GM18907 (cell line): ENCODE measurements around the gene HEATR5A.

ENCODE experiments used
- ATAC-seq: cut with Tn5 transposase; IDR thresholded peaks from one replicate; pipeline ENCODE4 v1.9.1; 2021; ENCODE audit warnings: mild to moderate bottlenecking, moderate library complexity; ENCODE audit not compliant: unreplicated experiment

HEATR5A gene

GRCh38 chr14:31428011-31428410 is 7.7 kb upstream of the HEATR5A start:
- ATAC-seq: no peak

GRCh38 chr14:31426663-31427062 is 6.3 kb upstream of the HEATR5A start:
- no peak for ATAC-seq

DNA sequence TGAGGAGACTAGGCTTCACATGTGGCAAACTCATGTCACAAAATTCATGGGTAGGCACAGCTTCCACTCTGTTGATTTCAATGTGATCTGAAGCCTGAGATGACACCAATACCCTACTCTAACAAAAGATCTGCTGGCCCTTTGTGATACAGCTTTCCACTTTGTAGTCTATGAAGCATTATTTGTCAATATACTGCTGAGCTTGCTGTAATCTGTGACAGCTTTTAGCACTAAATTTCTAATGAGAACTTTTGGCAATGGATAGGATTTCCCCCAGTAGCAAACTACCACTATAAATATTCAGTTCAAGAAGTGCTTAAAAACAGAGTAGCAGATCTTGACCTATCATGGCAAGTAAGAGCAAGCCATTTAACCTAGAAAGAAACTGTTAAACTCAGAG is 5.6 kb upstream of the HEATR5A start:
- ATAC-seq: no peak

DNA sequence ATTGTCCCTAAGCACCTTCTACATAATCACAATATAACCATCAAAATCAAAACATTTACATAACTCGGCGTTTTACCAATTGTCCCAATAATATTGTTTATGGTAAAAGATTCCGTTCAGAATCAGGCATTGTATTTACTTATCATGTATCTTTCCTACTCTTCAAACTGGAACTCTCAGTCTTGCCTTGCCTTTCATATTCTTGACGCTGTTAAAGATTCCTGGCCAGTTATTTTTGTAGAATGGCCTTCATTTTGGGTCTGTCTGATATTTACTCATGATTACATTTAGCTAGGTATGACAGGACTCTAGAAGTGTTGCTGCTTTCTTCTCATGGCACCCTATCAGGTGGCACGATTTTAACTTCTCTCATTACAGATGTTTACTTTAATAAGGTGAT is 850 bp upstream of the HEATR5A start:
- no peak for ATAC-seq

DNA sequence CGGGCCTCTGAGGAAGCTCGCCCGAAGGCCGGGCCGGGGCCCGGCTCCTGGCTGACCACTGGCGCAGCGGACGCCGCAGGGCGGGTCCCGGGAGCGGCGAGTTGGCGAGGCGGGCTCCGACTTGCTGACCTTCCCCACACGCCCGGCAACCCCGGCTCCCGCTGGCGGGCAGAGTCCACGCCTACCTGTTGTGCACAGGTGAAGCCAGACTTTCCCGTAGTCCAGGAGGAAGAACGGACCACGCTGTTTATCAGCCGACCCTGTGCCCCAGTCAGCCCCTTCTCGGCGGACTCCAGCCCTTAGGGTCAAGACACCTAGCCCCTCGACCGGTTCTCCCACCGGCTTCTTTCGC is 407 bp downstream of the HEATR5A start:
- ATAC-seq: peak; percentile 39

- no peak for ATAC-seq
Measured at GRCh38 chr14:31419179-31419966, 977 bp downstream of the HEATR5A start.

DNA sequence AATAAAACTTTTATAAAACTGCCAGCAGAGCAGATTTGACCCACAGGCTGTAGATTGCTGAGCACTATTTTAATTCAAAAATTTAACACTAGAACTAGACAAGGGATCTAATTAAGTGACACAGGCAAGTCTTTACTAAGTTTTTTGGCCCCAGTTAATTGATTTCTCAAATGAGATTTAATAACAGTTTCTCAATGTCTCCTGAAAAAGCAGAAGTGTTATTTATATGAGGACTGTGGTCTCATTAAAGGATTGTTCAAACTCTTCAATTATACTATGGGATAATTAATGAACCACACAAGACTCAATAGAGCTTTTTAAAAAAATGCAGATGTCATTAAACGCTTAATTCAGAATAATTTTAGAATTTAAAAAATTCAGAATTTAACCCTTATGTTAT is 1.9 kb downstream of the HEATR5A start:
- ATAC-seq: no peak

GRCh38 chr14:31414190-31414833 is 6.0 kb downstream of the HEATR5A start:
- no peak for ATAC-seq

DNA sequence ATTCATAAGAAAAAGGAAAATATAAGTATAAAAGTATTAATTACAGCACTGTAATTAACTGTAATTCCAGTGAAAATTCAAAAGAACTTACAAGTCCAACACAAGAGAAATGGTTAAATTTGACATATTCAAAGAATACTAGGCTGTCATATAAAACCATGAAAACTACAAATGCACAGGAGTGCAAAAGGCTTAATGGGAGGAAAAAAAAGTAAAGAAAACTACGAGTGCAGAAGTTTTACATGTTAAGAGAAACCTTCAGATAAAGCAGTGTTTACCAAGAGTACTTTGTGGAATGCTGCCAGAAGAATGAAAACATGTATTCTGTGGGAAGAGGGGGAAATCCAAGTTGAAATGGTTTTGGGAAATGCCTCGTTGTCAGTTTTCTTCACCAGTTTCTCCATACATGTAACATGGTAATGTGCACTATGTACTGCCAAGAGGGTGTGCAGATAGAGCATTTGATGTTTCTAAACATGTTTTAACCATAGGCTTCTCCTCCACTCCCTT is 9.1 kb downstream of the HEATR5A start:
- ATAC-seq: no peak

DNA sequence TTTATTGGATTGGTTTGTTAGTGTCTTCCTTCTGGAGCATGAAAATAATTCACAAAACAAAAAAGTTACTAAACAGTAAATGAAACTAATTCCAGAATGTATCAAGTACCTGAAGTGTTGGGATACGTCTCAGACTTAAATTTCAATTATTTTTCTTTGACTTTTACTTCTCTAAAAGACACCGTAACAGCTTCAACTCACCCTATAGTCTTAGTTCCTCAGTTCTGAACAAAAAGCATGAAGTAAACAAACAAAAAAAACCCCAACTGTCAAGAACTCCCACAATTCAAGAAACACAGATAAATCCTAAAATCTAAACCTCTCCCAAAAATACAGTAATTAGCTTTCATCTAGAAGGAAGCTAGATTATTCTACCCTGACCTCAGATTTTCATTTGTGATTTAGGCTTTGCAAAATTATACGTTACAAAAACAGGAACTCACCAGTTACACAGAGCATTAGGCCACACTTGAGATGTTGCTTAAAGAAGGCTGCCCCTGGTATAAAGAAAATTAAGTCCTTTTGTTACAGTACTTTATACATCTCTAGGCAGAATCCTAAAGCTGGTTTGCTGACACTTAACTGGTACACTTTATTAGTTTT is 10.2 kb downstream of the HEATR5A start:
- no peak for ATAC-seq

DNA sequence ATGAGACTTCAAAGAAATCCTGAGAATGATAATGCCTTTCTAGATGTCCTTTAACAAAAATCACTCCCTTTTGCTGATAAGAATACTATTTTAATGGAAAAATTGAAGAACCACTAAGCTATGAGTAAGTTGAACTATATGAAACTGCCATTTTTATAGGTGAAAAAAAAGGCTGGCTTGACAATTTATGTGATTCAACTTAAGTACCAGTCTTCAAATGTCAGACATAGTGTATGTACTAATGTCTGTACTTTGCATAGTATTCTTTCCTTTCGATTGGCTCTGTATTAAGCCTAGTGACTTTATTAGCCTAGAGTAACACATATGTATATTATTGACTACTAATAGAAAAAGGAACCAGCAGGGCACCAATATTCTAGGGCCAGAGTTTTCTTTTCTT is 11.9 kb downstream of the HEATR5A start:
- no peak for ATAC-seq

DNA sequence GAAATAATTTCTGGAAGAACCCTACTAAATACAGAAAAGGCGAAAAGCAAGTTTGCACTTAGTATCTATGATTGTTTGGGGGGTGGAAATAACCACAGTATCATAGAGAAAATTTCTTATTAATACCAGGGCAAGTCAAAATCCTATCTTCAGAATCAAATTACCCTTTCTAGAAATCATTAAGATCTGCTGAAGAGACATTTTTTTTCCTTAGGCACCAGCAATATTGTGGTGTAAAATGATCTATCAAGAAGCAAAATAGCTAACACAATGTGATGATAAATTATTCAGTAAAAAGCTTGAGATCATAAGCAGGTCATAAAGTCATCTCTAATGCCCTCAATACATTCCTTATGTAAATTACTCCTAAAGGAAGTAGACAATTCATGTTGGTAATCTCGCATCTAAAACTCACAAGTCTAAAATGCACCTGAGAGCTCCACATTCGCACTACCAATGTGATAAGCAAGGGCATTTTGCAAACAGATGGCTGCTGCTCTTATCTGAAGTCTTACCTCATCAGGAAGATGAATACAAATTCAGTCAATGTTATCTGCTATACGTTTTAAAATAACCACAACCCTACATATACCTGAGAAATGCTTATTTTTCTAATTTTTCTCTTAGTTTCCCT is 14.6 kb downstream of the HEATR5A start:
- ATAC-seq: no peak

DNA sequence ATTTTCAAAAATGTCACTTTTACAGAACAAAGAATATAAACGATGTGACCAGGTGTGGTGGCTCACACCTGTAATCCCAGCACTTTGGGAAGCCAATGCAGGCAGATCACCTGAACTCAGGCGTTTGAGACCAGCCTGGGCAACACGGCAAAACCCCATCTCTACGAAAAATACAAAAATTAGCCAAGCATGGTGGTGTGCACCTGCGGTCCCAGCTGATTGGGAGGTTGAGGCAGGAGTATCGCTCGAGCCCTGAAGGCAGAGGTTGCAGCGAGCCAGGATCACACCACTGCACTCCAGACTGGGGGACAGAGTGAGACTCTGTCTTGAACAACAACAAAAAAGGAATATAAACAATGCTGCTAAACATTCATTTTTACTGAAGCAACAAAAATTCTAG is 15.2 kb downstream of the HEATR5A start:
- no peak for ATAC-seq

GRCh38 chr14:31403707-31404106 is 16.6 kb downstream of the HEATR5A start:
- no peak for ATAC-seq

GRCh38 chr14:31402764-31403439 is 17.4 kb downstream of the HEATR5A start:
- no peak for ATAC-seq

DNA sequence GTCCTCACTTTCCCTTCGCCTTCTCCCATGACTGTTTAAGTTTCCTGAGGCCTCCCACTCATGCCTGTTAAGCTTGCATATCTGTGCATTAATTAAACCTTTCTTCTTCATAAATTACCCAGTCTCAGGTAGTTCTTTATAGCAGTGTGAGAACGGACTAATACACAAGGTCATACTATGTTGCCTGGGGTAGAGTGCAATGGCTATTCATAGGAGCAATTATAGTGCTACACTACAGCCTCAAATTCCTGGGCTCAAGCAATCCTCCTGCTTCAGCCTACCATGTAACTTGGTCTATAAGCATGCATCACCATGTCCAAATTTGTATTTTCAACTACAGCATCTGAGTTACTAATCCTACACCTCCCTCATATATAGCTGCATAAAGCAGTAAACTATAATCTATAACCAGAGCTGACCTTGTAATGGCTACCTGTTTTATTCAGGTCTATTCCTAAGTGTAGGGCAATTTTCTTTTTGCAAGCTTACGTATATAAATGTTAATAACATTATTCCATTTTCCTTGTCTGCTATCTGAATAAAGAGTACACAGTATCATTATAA is 18.9 kb downstream of the HEATR5A start:
- ATAC-seq: no peak

DNA sequence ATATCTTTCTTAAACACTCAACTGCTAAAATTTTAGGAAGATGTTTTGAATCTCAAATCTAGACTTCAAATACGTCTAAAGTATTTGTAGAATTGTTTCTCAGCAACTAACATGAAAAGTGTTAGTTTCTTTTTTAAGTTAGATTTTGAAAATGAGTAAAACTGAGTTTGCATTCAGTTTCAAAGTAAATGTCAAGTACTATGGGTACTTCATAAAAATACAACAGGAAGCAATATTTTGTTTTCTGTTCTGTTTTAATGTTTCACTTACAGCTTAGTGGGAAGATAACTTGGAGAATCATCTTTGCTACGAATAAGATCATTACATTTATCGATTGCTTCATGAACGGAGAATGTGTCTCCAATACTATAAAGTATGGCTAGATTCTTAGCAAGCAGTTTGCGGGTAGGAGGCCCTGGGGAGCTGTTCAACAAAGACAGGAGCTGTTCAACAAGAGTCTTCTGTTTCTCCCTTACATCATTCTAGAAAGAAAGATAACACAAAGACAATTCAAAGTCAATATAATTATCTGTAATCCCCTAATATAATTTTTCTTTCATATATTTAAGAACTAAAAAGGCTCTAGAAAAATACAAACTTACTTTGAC is 20.2 kb downstream of the HEATR5A start:
- no peak for ATAC-seq

DNA sequence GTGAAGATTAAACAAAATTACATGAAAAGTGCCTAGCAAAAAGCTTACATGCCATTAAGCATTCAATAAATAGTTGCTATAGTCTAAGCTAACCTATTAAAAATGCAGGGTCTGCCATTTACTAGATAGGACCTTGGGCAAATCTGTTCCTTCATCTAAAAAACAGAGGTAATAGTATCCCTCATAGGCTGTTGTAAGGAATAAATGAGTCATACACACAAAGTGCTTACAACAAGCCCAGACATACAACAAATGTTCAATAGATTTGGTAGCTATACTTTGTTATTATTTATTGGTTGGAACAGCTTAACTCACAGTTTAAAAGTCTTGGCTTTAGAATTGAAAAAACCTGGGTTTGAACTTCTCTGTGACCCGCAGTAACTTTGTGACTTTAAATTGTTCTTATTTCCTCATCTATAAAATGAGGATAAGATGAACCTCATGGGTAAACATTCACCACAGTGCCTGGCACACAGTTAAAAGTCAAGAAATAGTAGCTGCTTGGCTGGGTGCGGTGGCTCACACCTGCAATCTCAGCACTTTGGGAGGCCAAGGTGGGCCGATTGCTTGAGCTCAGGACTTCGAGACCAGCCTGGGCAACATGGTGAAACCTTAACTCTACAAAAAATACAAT is 24.7 kb downstream of the HEATR5A start:
- no peak for ATAC-seq

DNA sequence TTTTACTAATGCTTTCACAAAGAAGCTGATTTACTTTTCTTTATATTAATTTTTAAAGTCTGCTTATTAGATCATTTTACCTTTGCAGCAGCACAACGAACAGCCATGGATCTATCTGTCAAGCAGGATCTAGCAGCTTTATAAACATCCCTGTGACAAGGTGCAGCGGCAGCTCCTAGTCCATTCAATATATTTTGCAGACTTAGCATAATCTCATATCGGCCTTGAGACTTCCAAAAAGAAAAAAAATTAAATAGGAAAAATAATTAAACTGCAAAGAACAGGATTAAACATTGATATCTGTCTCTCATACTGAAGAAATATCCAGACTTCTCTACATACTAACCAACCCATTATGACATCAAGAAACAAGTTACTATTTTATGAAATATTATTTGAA is 25.2 kb downstream of the HEATR5A start:
- ATAC-seq: no peak

- no peak for ATAC-seq
Measured at GRCh38 chr14:31391977-31392503, 28.3 kb downstream of the HEATR5A start.
